Testis (tissue), 2 donors: ENCODE results near the gene SARDH.

Experiments used
- CTCF ChIP-seq, 3 experiments: fragments of 450-650 bp in 2 of 3; fragments of 200-600 bp in 1 of 3; sonication (generic) in 1 of 3; IDR thresholded peaks; one replicate each; pipeline ENCODE4 v1.5.1; 2016 to 2019; ENCODE audit warnings: antibody characterized with exemption in 3 of 3, mild to moderate bottlenecking in 2 of 3, moderate library complexity in 1 of 3
- POLR2A ChIP-seq: fragments of 450-650 bp; IDR thresholded peaks from one replicate; pipeline ENCODE4 v1.6.1; 2017; ENCODE audit warnings: antibody characterized with exemption, mild to moderate bottlenecking, moderate library complexity

DNA sequence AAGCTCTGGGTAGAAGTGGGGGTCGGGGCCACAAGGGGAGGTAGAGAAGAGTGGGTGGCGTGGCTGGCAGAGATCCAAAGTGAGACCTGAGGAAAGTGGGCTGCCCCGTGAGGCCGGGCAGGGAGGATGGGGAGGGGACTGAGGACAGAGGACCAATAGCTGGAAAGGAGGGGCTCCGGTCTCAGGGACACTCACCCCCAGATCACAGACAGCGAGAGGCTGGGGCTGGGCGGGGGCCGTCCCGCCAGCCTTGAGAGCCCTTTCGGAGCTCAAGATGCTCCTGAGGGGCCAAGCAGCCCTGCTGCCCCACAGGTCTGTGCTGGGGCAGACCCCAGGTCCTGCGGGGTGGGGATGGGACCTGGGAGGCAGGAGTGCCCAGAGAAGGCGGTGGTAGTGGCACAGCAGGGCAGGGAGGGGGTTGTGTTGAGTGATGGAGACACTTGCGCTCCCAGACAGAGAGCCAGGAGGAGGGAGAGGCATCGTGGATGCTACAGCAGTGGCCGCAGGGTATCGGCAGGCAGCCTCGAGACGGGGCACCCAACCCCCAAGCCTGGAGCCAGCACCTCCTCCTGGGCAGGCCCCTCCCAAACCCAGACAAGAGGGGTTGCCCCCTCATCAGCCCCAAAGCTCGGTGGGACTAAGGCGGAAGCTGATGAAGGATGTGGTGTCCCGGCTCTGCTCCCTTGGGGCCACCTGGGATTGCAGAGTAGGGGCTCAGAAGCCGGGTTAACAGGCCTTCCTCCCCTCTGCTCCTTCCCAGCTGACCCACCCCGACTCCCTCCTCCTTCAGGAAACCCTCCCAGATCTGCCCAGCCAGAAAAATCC is 3.4 kb downstream of the SARDH start:
- TF ChIP-seq POLR2A (no peak), CTCF (IDR thresholded peaks at IDR 0.05) (no peak)
